A549 (cell line): ENCODE data around the gene IDH2. TPM values are rescaled to one million over a fixed set of nuclear protein-coding genes. Genes with fewer than 3 reads are reported as not detected.
A peak's percentile ranks its signal among the peaks of the same experiment; 100 is the strongest.

Experiments used
- ATAC-seq, 2 experiments: fragments of 200-7000 bp in 1 of 2; fragments of >200 bp in 1 of 2; cut with Nextera tagmentation in 1 of 2; cut with Tn5 transposase in 1 of 2; 3 replicates each; pipeline versions ENCODE4 v1.8.0 to v1.9.1; 2018 to 2020; ENCODE audit warnings: mild to moderate bottlenecking in 1 of 2, moderate library complexity in 1 of 2
- CTCF ChIA-PET: fragments of 300-600 bp; sonication (Branson Sonifier 250); formaldehyde crosslinking; extraction: SDS; loops from one replicate; lab custom pipeline; 2021; ENCODE audit warnings: antibody characterized with exemption, inconsistent platforms; lab: Yijun Ruan, JAX
- POLR2A ChIA-PET: fragments of 350-600 bp; formaldehyde crosslinking; extraction: SDS; loops from one replicate; lab custom pipeline; 2021; ENCODE audit warnings: antibody characterized with exemption, inconsistent platforms; lab: Yijun Ruan, JAX
- DNase-seq, 2 experiments: peaks; one replicate each; pipeline versions ENCODE4 v3.0.0 to v3.0.0-alpha.2; 2011 to 2016; ENCODE audit warnings: low read depth in 1 of 2, low spot score in 1 of 2
- FAIRE-seq: peaks from 2 replicates; lab custom pipeline; 2011; peaks lifted over from hg19 to GRCh38; lab: Jason Lieb, UNC
- H3K27ac ChIP-seq, 2 experiments: fragments of >200 bp; sonication (Bioruptor Twin); formaldehyde crosslinking; 3 replicates each; pipeline ENCODE4 v1.5.1; 2016 to 2017
- H3K4me1 ChIP-seq: fragments of >200 bp; sonication (Bioruptor Twin); formaldehyde crosslinking; 3 replicates; pipeline ENCODE4 v1.6.1; 2016
- H3K4me2 ChIP-seq: fragments of >200 bp; sonication (Bioruptor Twin); formaldehyde crosslinking; 3 replicates; pipeline ENCODE4 v1.6.1; 2016
- H3K4me3 ChIP-seq: fragments of >200 bp; sonication (Bioruptor Twin); formaldehyde crosslinking; 3 replicates; pipeline ENCODE4 v1.5.1; 2016
- H3K9me3 ChIP-seq: fragments of >200 bp; sonication (Bioruptor Twin); formaldehyde crosslinking; 3 replicates; pipeline ENCODE4 v1.6.1; 2016
- CEBPB ChIP-seq, 2 experiments: fragments of >200 bp in 1 of 2; sonication (Bioruptor Twin) in 1 of 2; formaldehyde crosslinking in 1 of 2; IDR thresholded peaks; 2 replicates each; pipeline ENCODE4 v1.6.1; 2012 to 2016
- CHD2 ChIP-seq: fragments of 150-350 bp; IDR thresholded peaks from 2 replicates; pipeline ENCODE4 v1.6.1; 2014; ENCODE audit warnings: low read length; ENCODE audit not compliant: partially characterized antibody
- EHMT2 ChIP-seq: fragments of 200-600 bp; sonication (generic); IDR thresholded peaks from 2 replicates; pipeline ENCODE4 v1.6.1; 2016; ENCODE audit warnings: antibody characterized with exemption, low read depth, mild to moderate bottlenecking, moderate library complexity
- ELK1 ChIP-seq: fragments of 150-350 bp; IDR thresholded peaks from 2 replicates; pipeline ENCODE4 v1.6.1; 2014; ENCODE audit warnings: low read depth, mild to moderate bottlenecking, low read length
- ESRRA ChIP-seq: fragments of 150-350 bp; IDR thresholded peaks from 2 replicates; pipeline ENCODE4 v1.6.1; 2014; ENCODE audit warnings: mild to moderate bottlenecking, low read length, borderline replicate concordance
- FOSL2 ChIP-seq, 2 experiments: fragments of 450-650 bp in 1 of 2; fragments of >200 bp in 1 of 2; sonication (Bioruptor Twin) in 1 of 2; formaldehyde crosslinking; IDR thresholded peaks; 2 replicates each; pipeline versions ENCODE4 v1.5.0 to v1.6.1; 2016 to 2020; ENCODE audit warnings: mild to moderate bottlenecking in 1 of 2, moderate library complexity in 1 of 2
- GATA3 ChIP-seq: IDR thresholded peaks from 2 replicates; pipeline ENCODE4 v1.6.1; 2012; ENCODE audit warnings: borderline replicate concordance
- HDAC2 ChIP-seq: fragments of 200-600 bp; sonication (generic); IDR thresholded peaks from 2 replicates; pipeline ENCODE4 v1.6.1; 2016
- HES2 ChIP-seq: fragments of >200 bp; sonication (Bioruptor Twin); formaldehyde crosslinking; IDR thresholded peaks from 2 replicates; pipeline ENCODE4 v1.6.1; 2016
- HEYL ChIP-seq: fragments of 250-450 bp; sonication (Bioruptor Pico); IDR thresholded peaks from 2 replicates; pipeline ENCODE4 v1.8.0; 2021; ENCODE audit warnings: mild to moderate bottlenecking, moderate library complexity
- HOXB13 ChIP-seq: fragments of 250-450 bp; sonication (Bioruptor Pico); IDR thresholded peaks from 2 replicates; pipeline ENCODE4 v1.5.0; 2020; ENCODE audit warnings: low read depth, mild to moderate bottlenecking, moderate library complexity
- KDM1A ChIP-seq: fragments of 200-600 bp; sonication (generic); IDR thresholded peaks from 2 replicates; pipeline ENCODE4 v1.6.1; 2016; ENCODE audit warnings: low read depth, mild to moderate bottlenecking
- MAX ChIP-seq: IDR thresholded peaks from 2 replicates; pipeline ENCODE4 v1.6.1; 2012
- NR3C1 ChIP-seq: fragments of >200 bp; sonication (Bioruptor Twin); formaldehyde crosslinking; IDR thresholded peaks from 3 replicates; pipeline ENCODE4 v1.6.1; 2017
- RAD21 ChIP-seq, 2 experiments: fragments of >200 bp in 1 of 2; sonication (Bioruptor Twin) in 1 of 2; formaldehyde crosslinking in 1 of 2; IDR thresholded peaks in 1 of 2; conservative IDR thresholded peaks in 1 of 2; 2 replicates in 1 of 2; 3 replicates in 1 of 2; pipeline ENCODE4 v1.6.1; 2012 to 2018; ENCODE audit warnings: inconsistent platforms in 1 of 2
- RARB ChIP-seq: fragments of 250-450 bp; sonication (Bioruptor Pico); IDR thresholded peaks from 2 replicates; pipeline ENCODE4 v1.8.0; 2021; ENCODE audit warnings: mild to moderate bottlenecking, moderate library complexity
- SMC3 ChIP-seq: fragments of >200 bp; sonication (Bioruptor Twin); formaldehyde crosslinking; IDR thresholded peaks from 3 replicates; pipeline ENCODE4 v1.6.1; 2018; ENCODE audit warnings: inconsistent platforms
- ZFP36 ChIP-seq: fragments of 450-650 bp; IDR thresholded peaks from 2 replicates; pipeline ENCODE4 v1.6.1; 2014; ENCODE audit warnings: borderline replicate concordance; ENCODE audit not compliant: partially characterized antibody
- WGBS: methylation state at CpG from one replicate; pipeline ENCODE4 v1.1.6; 2017; ENCODE audit errors: missing lambda C conversion rate; 5-methylcytosine and 5-hydroxymethylcytosine counted together
- polyA plus RNA-seq, 4 experiments: library from polyadenylated mRNA; depleted of rRNA in 3 of 4; stranded (reverse); fragments of >200 nt; fragmentation: RNase III in 1 of 4; extraction: RNeasy Plus Mini Kit Qiagen cat#74134 plus additional on column Dnase treatment in 1 of 4; gene quantifications; 2 replicates in 3 of 4; 3 replicates in 1 of 4; pipeline ENCODE4 v1.2.3, GENCODE V29; 2011 to 2017

IDH2 gene
- polyA plus RNA-seq, 2 of the 4 experiments (the other 2 are of a cell fraction), result 31.8 to 32.8 TPM

- ChIA-PET CTCF (interaction anchor here (1.0 to 1.1 kb wide), 2 partner anchors 10 to 20 kb away, joined by 3 read pairs; no protein-coding TSS in a partner anchor), POLR2A (no interaction called here)
- DNase-seq, result no peak
- WGBS, result 87% methylated on average over 9 of the region's 9 CpGs
- TF ChIP-seq GATA3, result no peak
- no peak for TF ChIP-seq EHMT2
- TF ChIP-seq RARB (CRISPR knock-in tag), result no peak
- TF ChIP-seq CHD2, result no peak
- no peak for TF ChIP-seq SMC3
- TF ChIP-seq HOXB13, result no peak
- no peak for TF ChIP-seq HES2
- TF ChIP-seq NR3C1, result no peak
- Histone ChIP-seq H3K27ac (0 out of 6 replicates have a peak overlapping the region, but pooled peaks of 1 of the 2 experiments have one; percentile 61), H3K4me1 (peaks cover 33% of the 10 kb centered on the region), H3K9me3 (no peaks in the 10 kb centered on the region), H3K4me2 (no peak overlapping the region), H3K4me3 (no peak overlapping the region)
- no peak for ATAC-seq
- FAIRE-seq, result no peak
Observed at GRCh38 chr15:90036343-90036742, 65.9 kb downstream of the IDH2 start.

- POLR2A ChIA-PET, result no interaction called here
- Histone ChIP-seq H3K4me2 (peak overlapping the region; percentile 45), H3K4me3 (no peak overlapping the region), H3K27ac (peak overlapping the region in 1 of 2 experiments; percentile 61; a peak in 3 of 6 replicates), H3K9me3 (no peaks in the 10 kb centered on the region), H3K4me1 (peaks cover 36% of the 10 kb centered on the region)
- no peak for FAIRE-seq
- 81% methylated on average over 10 of the region's 10 CpGs for WGBS
- CTCF ChIA-PET, result interaction anchor here (1.0 to 2.0 kb wide), 3 partner anchors 19 to 50 kb away, joined by 3 to 6 read pairs (median 5); no protein-coding TSS in a partner anchor
- ATAC-seq, result peak in 1 of 2 experiments; percentile 20; a peak in 3 of 6 replicates
- no peak for TF ChIP-seq KDM1A
- no peak for TF ChIP-seq MAX
- no peak for TF ChIP-seq HEYL (CRISPR knock-in tag)
- TF ChIP-seq NR3C1, result no peak
- no peak for TF ChIP-seq FOSL2 (IDR thresholded peaks at IDR 0.05)
- no peak for TF ChIP-seq FOSL2 (CRISPR knock-in tag; IDR thresholded peaks at IDR 0.05)
- DNase-seq, result no peak
Observed at GRCh38 chr15:90035840-90036230, 66.4 kb downstream of the IDH2 start.

- TF ChIP-seq ESRRA (no peak), FOSL2 (IDR thresholded peaks at IDR 0.05) (no peak), FOSL2 (CRISPR knock-in tag; IDR thresholded peaks at IDR 0.05) (peak; percentile 50; the same call in 1 of the 2 replicates)
- peak; percentile 51 to 59 for DNase-seq
- Histone ChIP-seq H3K4me3 (no peak overlapping the region), H3K4me1 (peaks cover 36% of the 10 kb centered on the region), H3K4me2 (peak overlapping the region; percentile 45), H3K9me3 (no peaks in the 10 kb centered on the region), H3K27ac (peak overlapping the region; percentile 30 to 61; a peak in 4 of 6 replicates)
- ChIA-PET POLR2A (interaction anchor here (0.6 kb wide), 1 partner anchor 72 kb away, joined by 3 read pairs; no protein-coding TSS in a partner anchor), CTCF (interaction anchor here (1.0 to 2.0 kb wide), 3 partner anchors 19 to 51 kb away, joined by 3 to 6 read pairs (median 5); no protein-coding TSS in a partner anchor)
- WGBS, result 49% methylated on average over 14 of the region's 19 CpGs
- FAIRE-seq, result no peak
- ATAC-seq, result peak; percentile 60 to 83; a peak in 4 of 6 replicates
Observed at GRCh38 chr15:90035095-90035839, 67.0 kb downstream of the IDH2 start.

GRCh38 chr15:90033448-90033847, 68.8 kb downstream of the IDH2 start:
- no peak overlapping the region for H3K27ac ChIP-seq
- no peak overlapping the region for H3K4me3 ChIP-seq
- H3K4me2 ChIP-seq, result no peak overlapping the region
- 78% methylated on average over 6 of the region's 6 CpGs for WGBS
- DNase-seq, result no peak
- FAIRE-seq, result no peak
- ChIA-PET POLR2A (no interaction called here), CTCF (interaction anchor here (0.8 to 2.0 kb wide), 3 partner anchors 9 to 38 kb away, joined by 4 to 6 read pairs (median 6); no protein-coding TSS in a partner anchor)
- ATAC-seq, result no peak
- no peaks in the 10 kb centered on the region for H3K9me3 ChIP-seq
- peaks cover 42% of the 10 kb centered on the region for H3K4me1 ChIP-seq
- TF ChIP-seq HDAC2 (no peak), CEBPB (IDR thresholded peaks at IDR 0.05) (no peak), HES2 (no peak), ZFP36 (no peak), RAD21 (conservative IDR thresholded peaks at IDR 0.05 in 1 of 2, IDR thresholded peaks at IDR 0.05 in 1 of 2) (no peak), SMC3 (no peak), ELK1 (no peak)
